NCI-H526 treated with DMSO at 0.1 percent for 48 hours (cell line): ENCODE data around the gene KCNMB3.
"Not testable (repeated sequence)": the region's sequence is repeated elsewhere in the genome, so short reads cannot be mapped to it uniquely, and the experiment has no call there.

Source experiments
- DNase-seq: peaks from one replicate; lab custom pipeline; 2025; lab: John Stamatoyannopoulos, UW

The KCNMB3 gene

DNA sequence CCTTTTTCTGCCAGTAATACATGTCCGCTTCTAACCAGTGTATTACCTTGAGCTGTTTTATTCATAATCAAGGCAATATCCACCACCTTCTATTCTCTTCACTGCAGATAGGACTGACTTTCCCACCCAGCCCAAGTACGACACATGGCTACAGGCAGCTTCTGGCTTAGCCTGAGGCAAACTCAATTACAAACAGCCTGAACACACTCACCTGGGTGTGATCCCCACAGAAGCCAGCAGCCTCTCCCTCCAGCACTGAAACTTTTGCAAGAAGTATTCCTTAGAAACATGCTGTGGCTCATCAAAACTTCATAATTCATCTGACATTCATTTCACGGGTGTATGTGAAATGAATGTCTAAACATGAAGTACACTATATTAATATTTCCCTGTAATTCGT, 13.5 kb upstream of the KCNMB3 start:
- DNase-seq: no peak

DNA sequence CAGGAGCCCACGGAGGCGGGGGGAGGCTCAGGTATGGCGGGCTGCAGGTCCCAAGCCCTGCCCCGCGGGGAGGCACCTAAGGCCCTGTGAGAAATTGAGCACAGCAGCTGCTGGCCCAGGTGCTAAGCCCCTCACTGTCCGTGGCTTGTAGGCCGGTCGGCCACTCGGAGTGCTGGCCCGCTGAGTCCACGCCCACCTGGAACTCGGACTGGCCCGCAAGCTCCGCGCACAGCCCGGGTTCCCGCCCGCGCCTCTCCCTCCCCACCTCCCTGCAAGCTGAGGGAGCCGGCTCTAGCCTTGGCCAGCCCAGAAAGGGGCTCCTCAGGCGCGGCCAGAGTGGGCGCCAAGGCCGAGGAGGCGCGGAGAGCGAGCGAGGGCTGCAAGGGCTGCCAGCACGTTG, 12.2 kb upstream of the KCNMB3 start:
- no peak for DNase-seq

DNA sequence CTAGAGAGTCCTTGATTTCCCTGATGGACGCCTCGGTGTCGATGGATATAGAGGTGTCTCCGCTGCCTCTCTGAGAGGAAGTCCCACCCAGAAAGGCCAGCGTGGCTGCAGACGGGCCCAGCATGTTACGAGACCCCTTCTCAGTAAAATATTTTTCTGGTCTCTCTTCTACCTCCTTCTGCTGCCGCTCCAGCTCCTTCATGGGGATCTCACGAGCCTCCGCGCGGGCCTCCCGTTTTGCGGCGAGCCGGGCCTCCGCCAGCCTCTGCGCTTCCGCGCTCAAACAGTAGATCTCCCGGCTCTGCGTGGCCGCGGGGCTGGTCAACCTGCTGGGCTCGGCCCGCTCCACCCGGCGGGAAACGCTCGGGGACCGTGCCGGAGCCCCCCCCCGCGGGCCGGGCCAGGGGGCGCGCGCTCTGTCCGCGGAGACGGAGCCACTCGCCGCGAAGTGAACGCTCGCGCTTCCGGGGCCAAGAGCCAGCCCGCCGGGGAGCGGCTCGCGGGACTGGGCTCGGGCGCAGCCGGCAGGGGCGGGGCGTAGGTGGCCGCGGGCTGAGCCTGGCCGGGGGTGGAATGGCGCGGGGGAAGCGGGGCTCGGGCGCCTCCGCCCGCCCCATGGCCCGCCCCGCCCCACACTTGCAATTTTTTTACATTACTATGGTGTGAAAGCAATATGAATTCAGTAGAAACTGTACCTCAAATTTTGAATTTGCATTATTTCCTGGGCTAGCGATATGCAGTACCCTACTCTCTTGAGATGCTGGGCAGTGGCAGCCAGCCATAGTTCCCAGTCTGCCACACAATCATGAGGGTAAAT, 10.2 kb upstream of the KCNMB3 start:
- DNase-seq: peak; percentile 46

DNA sequence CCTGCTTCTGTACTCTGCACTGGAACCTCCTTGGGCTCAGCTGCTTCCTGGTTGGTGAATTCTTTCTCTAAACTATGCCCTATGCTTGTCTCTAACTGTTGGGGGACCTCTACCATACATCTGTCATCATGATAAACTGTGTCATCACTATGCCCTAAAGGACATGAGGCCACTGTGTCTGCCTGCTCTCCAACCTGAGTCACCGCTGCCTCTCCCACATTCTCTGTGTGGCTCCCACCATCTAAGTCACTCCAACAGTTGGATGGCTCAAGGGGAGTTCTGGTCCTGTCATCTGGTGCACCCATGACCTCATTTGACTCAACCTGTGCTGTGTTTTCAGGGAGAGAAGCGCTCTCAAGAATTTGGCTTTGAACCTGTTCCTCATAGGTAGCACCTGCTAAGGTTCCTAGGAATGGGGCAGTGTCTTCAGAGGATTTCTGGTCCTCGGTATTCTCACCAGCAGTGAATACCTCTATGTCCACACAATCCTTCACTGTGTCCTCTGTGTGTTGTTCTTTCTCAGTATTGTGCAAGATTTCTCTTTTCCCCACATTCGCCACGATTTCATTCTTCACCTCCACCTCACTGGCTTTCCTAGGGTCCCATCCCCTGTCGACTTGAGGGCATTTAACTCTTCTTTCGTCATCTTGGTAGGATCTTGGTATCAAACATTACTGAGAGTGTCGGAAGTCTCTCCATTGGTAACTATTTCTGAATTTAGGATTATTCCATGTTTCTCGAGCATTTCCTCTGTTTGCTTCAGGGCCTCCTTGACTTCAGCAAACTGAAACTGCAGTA, 9.2 kb upstream of the KCNMB3 start:
- DNase-seq: not testable (repeated sequence)

DNA sequence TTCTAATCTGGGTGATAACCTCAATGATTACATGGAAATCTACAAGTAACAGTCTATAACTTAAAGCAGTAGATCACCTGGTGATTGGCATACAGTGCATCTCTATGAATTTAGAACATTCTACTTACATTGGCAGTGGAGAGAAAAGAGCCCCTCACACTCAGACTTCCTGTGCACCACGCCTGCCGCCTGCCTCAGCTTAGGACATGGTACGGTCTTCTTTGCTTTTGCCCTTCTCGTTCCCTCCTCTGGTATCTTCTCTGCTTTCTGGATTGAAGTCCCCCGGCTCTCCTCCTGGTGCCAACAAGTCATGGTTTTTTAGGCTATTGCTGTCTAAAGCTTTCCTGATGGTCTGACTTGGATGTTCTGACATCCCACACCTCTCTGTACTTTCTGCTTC, 7.9 kb upstream of the KCNMB3 start:
- no peak for DNase-seq

DNA sequence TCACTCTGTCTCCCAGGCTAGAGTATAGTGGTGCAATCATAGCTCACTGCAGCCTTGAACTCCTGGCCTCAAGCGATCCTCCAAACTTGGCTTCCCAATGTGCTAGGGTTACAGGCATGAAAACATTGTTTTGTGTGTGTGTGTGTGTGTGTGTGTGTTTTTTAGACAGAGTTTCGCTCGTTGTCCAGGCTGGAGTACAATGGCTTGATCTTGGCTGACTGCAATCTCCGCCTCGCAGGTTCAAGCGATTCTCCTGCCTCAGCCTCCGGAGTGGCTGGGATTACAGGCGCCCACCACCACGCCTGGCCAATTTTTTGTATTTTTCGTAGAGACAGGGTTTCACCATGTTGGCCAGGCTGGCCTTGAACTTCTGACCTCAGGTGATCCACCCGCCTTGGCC, 6.8 kb upstream of the KCNMB3 start:
- DNase-seq: not testable (repeated sequence)

DNA sequence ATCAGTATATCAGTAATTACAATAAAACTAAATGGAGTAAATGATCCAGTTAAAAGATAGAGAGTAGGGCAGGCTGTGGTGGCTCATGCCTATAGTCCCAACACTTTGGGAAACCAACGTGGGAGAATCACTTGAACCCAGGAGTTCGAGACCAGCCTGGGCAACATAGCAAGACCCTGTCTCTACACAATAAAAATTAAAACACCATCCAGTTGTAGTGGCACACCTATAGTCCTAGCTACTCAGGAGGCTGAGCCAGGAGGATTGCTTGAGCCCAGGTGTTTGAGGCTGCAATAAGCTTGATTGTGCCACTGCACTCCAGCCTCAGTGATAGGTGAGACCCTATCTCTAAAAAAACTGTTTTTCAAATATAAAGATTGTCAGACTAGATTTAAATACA, 5.9 kb upstream of the KCNMB3 start:
- no peak for DNase-seq

DNA sequence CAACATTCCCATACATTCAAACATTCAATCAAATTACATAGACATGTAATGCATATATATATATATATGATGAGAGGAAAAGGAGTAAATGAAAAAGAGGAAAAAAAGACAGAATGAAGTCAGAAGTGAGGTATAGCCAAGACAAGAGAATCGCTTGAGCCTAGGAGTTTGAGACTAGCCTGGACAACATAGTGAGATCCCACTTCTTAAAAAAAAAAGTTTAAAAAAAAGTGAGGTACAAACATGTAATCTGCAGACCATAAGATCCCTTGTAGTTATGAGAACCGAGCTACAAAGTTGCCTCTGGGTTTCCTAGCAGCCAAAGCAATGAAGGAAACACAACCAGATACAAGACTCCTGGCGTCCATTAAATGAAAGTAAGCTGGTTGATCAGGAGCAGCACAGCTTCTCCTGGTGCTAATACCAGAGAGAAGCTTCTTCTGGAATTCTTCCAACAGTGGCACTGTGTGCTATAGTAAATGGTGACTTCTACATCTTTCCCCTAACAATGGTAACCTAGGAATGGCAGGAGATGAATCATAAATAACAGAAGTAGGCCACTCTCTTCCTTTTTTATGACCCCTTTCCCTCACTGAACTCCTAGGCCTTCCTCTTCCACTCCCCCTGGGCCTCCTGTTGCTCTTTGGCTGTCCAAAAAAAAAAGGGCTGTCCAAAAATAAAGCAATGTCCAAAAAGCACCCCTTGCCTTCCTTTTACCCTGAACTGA, 3.5 kb downstream of the KCNMB3 start:
- DNase-seq: no peak

DNA sequence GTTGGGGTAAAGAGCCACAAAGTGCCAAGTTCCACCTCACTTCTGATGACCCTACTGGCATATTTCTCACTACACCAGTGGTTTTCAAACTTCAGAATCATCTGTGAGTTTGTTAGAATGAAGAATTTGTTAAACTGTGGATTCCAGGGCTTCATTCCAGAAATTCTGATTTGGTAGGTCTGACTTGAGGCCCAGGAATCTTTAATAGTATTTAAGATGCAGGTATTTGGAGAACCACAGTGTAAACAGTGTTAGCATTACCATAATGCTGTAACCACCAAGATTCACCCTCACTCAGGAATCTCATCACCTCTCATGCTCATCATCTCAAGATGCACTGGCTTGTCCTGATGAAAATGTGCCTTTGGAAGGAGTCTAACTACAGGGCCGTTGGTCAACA, 6.0 kb downstream of the KCNMB3 start:
- DNase-seq: no peak

DNA sequence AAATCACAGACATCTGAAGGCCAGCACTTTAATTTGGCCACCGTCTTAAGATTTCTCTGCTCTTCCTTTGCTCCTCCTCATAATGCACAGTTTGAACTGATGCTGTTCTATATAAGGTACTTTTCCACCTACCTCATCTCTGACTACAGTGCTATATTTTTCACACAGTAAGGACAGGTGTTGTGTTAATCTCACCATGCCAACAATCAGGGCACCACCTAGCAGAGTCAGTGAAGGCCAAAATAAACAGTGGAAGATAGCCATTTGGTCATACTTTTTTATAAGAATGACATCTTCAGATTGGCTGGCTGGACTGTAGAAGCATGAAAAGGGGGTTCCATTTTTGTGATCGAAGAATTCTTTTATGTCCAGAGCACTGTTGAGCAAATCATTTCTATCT, 8.1 kb downstream of the KCNMB3 start:
- DNase-seq: not testable (repeated sequence)

DNA sequence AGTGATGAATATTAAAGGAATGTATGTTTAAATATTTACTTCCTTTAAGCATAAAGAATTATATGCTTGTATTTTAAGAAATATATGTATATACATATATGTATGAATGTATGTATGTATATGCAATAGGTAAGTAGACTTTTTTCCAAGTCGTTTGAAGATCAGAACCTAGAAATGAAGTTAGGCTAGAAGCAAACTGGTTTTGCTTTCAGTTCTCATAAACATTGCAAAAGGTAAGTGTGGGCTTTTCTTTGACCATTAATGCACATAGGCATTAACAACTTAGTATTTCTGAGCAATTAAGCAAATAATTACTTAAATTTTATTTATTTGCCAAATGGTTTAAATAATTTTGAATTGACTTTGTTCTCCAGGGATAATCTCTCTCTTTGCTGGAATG, 10.6 kb downstream of the KCNMB3 start:
- DNase-seq: not testable (repeated sequence)

DNA sequence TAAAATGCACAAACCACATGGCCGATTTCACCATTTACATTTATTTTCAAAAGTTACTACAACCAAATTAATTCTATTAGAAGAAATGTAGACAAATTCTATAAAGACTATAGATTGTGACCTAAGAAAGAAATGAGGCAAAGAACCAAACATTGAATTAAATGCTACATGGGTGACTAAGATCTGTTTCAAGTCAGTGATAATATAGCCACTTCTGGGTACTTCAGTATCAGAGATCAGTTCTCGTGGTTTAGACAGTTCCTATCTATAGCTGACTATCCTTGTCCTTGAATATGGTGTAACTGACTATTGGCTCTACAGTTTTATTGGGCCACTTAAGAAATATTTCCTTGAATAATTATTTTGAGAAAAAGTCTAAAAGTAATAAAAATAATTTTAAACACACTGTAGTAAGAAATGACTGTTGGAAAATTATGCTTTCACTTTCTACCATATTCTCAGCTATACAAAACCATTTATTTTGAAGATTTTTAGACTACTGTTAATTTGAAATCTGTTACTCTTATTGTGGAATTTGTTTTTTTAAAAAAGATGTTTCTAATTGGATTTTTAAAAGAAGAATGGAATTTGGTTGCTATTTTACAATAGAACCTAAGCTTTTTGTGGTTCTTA, 14.1 kb downstream of the KCNMB3 start:
- DNase-seq: no peak

DNA sequence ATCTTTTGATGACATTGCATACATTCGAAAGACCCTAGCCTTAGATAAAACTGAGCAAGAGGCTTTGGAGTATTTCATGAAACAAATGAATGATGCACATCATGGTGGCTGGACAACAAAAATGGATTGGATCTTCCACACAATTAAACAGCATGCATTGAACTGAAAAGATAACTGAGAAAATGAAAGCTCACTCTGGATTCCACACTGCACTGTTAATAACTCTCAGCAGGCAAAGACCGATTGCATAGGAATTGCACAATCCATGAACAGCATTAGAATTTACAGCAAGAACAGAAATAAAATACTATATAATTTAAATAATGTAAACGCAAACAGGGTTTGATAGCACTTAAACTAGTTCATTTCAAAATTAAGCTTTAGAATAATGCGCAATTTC, 16.7 kb downstream of the KCNMB3 start:
- DNase-seq: no peak

DNA sequence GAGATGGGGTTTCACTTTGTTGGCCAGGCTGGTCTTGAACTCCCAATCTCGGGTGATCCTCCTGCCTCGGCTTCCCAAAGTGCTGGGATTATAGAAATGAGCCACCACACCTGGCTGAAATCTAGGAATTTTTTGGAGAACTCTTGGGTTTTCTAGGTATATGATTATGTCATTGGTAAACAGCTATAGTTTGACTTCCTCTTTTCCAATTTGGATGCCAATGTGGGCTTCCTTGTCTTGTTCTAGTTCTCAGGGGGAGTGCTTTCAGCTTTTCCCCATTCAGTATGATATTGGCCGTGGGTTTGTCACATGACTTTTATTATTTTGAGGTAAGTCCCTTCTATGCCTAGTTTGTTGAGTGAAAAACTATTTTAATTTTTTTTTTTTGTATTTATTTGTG, 17.9 kb downstream of the KCNMB3 start:
- DNase-seq: no peak

DNA sequence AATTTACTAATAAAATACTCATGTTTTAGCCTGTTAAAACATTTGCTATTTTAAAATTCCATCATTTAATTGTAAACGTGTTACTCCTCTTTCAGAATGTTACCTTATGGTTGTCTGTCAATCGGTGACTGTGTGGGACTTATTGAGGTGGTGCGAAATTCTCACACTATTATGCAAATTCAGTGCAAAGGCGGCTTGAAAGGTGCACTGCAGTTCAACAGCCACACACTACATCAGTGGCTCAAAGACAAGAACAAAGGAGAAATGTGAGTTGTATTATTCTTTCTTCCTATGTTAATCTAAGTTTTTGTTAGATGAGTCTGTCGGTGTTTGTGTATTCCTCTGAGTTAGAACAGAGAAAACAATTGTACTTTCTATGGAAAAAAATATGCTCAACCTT, 21.7 kb downstream of the KCNMB3 start:
- DNase-seq: peak; percentile 17

DNA sequence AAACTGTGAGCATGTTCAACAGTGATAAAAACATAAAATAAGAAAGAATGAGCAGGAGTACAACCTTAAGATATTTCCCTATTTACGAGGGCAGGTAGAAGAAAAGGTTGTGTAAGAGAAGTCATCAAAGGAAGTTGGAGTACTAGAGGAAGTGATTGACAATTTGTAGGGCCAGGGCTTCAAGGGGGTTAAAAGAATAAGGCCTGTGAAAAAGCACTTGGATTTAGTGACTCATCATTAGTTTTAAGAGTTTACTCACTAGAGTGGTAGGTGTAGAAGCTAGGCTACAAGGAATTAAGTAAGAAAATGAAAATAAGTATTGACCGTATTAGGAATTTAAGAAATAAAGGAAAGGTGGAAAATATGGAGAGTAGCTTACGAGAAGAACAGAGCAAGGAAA, 23.6 kb downstream of the KCNMB3 start:
- no peak for DNase-seq

DNA sequence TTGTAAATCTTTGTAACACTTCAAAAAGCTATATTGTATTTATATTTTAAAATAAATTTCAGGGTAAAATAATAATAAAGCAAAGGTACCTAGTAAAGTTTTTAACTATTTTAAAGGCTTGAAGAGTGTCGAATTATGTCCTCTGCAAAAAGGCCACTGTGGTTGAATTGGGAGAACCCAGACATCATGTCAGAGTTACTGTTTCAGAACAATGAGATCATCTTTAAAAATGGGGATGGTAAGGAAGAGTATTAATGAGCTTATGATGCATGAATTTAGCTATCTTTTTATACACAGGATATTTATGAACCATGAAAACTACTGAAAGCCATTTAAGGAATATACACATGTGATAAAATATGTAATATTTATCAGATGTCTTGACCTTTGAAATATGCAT, 26.3 kb downstream of the KCNMB3 start:
- DNase-seq: no peak

DNA sequence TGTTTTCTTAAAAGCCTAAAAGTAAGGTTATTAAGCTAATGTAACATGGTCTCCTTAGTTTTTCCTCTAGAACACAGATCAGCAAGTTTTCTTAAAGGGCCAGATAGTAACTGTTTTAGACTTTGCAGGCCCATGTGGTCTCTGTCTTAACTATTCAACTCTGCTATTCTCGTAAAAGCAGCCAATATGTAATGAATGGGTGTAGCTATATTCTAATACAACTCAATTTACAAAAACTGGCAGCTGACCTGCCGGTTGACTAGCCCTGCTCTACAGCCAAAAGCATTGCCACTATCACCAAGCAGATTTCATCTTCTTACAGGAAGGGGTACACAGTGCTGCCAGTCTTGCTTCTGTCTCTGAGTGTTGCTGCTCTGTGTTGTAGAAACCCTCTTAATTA, 27.4 kb downstream of the KCNMB3 start:
- DNase-seq: no peak

DNA sequence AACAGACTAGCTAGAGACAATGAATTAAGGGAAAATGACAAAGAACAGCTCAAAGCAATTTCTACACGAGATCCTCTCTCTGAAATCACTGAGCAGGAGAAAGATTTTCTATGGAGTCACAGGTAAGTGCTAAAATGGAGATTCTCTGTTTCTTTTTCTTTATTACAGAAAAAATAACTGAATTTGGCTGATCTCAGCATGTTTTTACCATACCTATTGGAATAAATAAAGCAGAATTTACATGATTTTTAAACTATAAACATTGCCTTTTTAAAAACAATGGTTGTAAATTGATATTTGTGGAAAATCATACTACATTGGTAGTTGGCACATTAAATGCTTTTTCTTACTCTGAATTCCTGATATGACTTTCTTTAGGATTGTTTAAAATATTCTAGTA, 32.7 kb downstream of the KCNMB3 start:
- not testable (repeated sequence) for DNase-seq

DNA sequence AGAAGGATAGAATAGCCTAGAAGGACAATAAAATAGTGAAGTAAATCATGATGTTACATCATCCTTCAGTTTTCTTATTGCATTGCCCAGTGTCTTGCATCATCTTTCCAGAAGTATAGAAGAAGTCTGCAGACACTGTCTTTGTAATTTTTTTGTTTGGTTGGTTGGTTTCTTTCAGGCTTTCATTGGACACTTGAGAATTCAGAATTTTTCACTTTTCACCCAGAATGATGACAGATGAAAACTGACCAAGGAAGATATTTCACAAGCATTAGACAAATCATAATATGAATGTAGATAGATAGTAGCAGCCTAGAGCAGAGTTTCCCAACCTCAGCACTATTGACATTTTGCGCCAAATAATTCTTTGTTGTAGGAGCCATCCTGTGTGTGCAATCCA, 35.4 kb downstream of the KCNMB3 start:
- DNase-seq: not testable (repeated sequence)

DNA sequence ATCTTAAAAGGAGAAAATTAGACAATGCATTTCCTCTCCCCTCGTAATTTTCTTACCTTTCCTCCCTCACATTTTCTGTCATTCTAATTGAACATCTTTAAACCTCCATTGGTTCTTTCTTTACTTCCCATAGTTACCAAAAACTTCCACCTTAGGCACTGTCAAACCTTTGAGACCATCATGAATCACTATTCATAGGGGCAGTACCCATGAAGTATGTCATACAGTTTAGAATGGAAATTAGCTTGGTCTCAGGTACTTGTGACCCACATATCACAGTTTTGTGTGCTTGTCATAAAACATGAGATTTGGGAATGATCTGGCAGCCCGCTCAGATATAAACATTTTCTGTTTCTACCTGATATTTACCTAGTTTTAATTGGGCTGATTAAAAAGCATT, 50.1 kb downstream of the KCNMB3 start:
- no peak for DNase-seq

DNA sequence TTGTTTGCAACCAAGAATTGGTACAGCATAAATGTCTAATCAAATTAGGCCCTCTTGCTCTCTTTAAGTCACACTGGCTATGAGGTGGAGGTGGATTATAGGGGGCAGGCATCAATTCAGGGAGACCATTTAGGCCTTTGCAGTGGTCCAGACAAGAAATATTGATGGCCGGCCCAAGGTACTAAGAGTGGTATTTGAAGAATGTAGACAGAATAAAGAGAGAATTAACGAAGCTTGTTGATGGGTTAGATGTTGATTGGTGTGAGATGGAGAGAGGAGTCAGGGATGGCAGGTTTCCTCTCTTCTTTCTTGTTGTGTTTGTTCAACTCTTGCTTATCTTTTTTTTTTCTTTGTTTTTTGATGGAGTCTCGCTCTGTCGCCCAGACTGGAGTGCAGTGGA, 54.2 kb downstream of the KCNMB3 start:
- no peak for DNase-seq
